MCF 10A (cell line): Measurements from ENCODE around the gene SLC16A1. TPM values are rescaled to one million over a fixed set of nuclear protein-coding genes. Genes with fewer than 3 reads are reported as not detected.
A peak's percentile ranks its signal among the peaks of the same experiment; 100 is the strongest.

ENCODE experiments used
- BruUV-seq: library from RNA; stranded (reverse); fragments of 400-500 nt; replicated peaks from 2 replicates; lab custom pipeline; 2021; lab: Mats Ljungman, UMichigan
- CTCF ChIA-PET: fragments of 300-600 bp; sonication (Branson Sonifier 250); formaldehyde crosslinking; extraction: SDS; loops from one replicate; lab custom pipeline; 2021; ENCODE audit warnings: antibody characterized with exemption, inconsistent platforms; lab: Yijun Ruan, JAX
- POLR2A ChIA-PET: fragments of 300-600, 350-650 bp; sonication (Branson Sonifier 250); formaldehyde crosslinking; extraction: SDS; loops from one replicate; lab custom pipeline; 2020; ENCODE audit warnings: antibody characterized with exemption, inconsistent platforms; lab: Yijun Ruan, JAX
- DNase-seq: peaks from one replicate; pipeline ENCODE4 v3.0.0-alpha.2; 2018; ENCODE audit not compliant: unreplicated experiment
- H3K27ac Mint-ChIP-seq: one replicate; pipeline ENCODE4 v1.8.0; 2022; ENCODE audit warnings: mild to moderate bottlenecking, low read depth, mixed read lengths; ENCODE audit not compliant: unreplicated experiment
- H3K27me3 Mint-ChIP-seq: one replicate; pipeline ENCODE4 v1.8.0; 2022; ENCODE audit warnings: mixed read lengths; ENCODE audit not compliant: insufficient read depth, unreplicated experiment
- H3K36me3 Mint-ChIP-seq: one replicate; pipeline ENCODE4 v1.8.0; 2022; ENCODE audit warnings: mild to moderate bottlenecking, moderate library complexity, mixed read lengths; ENCODE audit not compliant: insufficient read depth, unreplicated experiment
- H3K4me1 Mint-ChIP-seq: one replicate; pipeline ENCODE4 v1.8.0; 2022; ENCODE audit warnings: mixed read lengths; ENCODE audit not compliant: insufficient read depth, unreplicated experiment
- H3K4me3 Mint-ChIP-seq: one replicate; pipeline ENCODE4 v1.8.0; 2022; ENCODE audit warnings: mild to moderate bottlenecking, moderate library complexity, mixed read lengths; ENCODE audit not compliant: unreplicated experiment
- H3K9me3 Mint-ChIP-seq: one replicate; pipeline ENCODE4 v1.8.0; 2022; ENCODE audit warnings: mixed read lengths; ENCODE audit not compliant: unreplicated experiment
- CTCF ChIP-seq: fragments of 200-600 bp; IDR thresholded peaks from one replicate; pipeline ENCODE4 v1.8.0; 2022; ENCODE audit warnings: antibody characterized with exemption, mild to moderate bottlenecking; ENCODE audit not compliant: unreplicated experiment
- intact Hi-C: fragments of 100-400 bp; cut with micrococcal nuclease; formaldehyde crosslinking; loops from 2 replicates; pipeline ENCODE4 v1.14.1; 2022
- total RNA-seq: library from RNA; stranded (reverse); gene quantifications from 2 replicates; pipeline ENCODE4 v1.2.3, GENCODE V29; 2022

The SLC16A1 gene
- total RNA-seq, 1 experiment from 2014 or later: 142 TPM

GRCh38 chr1:112862753-112863426, 93.1 kb downstream of the SLC16A1 start:
- ChIA-PET POLR2A (no interaction called here), CTCF (interaction anchor here (0.6 to 2.5 kb wide), 3 partner anchors 54 to 227 kb away, joined by 3 to 10 read pairs (median 4); no protein-coding TSS in a partner anchor)
- BruUV-seq: no TSS peak
- Mint-ChIP-seq H3K27me3 (no peaks in the 10 kb centered on the region), H3K36me3 (no peaks in the 10 kb centered on the region), H3K4me1 (peaks cover 19% of the 10 kb centered on the region), H3K4me3 (no peak overlapping the region), H3K27ac (peak overlapping the region; percentile 64), H3K9me3 (no peaks in the 10 kb centered on the region)
- intact Hi-C loops: no loop called here
- TF ChIP-seq CTCF: no peak
- DNase-seq: no peak

Other genes with a start within 250 kb of the SLC16A1 start
- gene RHOC, start 249.1 kb downstream of the SLC16A1 start, total RNA-seq: 253 and 294 TPM in 2 replicates
- gene PPM1J, start 240.9 kb downstream of the SLC16A1 start, total RNA-seq: 0.88 and 1.5 TPM in 2 replicates
- 11.8 and 14.8 TPM in 2 replicates for gene LRIG2, start 117.0 kb upstream of the SLC16A1 start, total RNA-seq